Measurements from ENCODE around the gene PSMD6.

PSMD6 gene

DNA sequence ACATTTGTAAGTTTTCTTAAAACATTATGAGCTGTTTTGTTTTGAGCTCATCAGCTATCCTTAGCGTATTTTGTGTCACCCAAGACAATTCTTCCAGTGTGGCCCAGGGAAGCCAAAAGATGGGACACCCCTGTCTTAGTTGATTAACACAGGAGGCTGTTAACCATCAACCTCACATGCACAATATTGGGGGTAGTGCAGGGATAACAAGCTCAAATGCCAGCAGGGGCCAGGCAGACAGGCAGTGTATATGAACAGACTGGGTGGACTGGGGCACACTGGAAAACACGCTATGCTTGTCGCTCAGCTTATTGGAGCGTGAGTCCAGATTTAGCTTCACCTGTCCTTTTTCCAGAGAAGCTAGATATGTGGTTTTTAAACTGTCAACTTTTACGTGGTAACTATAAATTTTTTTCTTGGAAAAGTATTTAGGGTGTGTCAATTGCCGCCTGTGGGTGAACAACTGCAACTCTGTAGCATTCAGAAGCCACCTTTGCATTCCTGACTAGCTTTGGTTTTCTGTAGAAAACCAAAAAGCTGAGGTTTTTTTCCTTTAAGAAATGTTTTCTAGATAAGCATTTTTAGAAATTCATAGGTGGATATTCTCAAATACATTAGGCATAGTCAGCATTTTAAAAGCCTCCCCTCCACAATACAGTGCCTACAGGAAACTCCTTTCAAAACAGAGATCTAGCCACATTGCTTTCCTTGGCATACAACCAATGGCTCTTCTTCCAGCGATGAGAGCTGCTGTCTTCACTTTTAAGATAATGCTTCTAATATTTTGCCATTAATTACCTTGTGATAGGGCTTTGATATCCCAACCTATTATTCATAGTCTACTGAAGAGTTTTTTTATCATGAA is 14.6 kb downstream of the PSMD6 start:
- DNase-seq (ENCODE audit: low read depth in 3 of 3) = no peak

DNA sequence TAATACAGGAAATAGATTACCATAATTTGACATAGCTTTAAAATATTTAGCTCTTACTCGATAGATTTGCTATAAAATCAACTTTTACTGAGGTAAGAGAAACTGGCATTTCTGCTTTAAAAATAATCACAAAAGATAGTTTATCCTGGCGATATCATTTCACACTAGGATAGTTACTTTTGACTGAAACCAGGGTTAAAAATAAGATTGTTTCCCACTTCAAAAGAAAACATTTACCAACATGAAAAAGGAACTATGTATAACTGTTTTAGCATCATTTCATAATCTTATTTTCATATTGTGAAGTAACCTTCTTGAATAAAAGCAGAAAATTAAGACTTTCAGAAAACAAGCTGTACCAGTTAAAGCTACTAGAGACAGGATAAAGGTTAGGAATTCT is 15.3 kb downstream of the PSMD6 start:
- no peak for DNase-seq (ENCODE audit: low read depth in 3 of 3)

DNA sequence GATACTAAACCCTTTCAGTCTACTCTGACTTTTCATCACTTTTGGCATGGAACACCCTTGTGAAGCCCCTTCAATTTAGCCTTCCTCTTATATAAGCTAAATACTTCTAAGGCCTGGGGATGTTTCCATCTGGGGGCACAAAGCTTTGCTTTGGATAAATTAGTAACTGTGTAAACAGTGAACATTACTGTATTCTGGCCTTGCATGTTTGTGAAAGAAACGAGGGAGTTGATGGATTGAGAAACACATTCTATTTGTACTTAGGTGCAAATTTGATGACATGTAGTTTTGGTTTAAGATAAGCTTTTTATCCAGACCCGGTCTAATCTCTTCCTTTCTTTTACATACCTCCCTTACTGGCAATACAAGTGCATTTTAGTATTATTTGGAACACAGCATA is 19.7 kb downstream of the PSMD6 start:
- no peak for DNase-seq (ENCODE audit: low read depth in 3 of 3)

DNA sequence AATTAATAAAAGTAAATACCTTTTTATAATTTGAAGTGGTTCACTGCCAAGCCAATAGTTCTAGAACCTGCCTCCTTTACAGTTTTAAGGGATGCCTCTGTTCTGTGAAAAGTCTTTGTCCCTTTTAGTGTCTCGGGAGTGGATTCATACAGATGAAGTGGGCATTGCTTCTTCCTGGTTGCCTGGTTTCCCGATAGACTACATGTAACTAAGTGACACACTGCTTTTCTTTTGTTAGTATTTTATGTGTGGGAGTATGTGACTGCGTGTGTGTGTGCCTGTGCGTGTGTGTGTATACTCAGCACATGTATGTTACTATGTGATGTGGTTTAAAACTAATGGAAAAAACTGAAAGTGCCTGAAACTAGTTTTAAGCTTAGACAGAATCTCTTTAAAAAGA is 21.1 kb downstream of the PSMD6 start:
- no peak for DNase-seq (ENCODE audit: low read depth in 3 of 3)

DNA sequence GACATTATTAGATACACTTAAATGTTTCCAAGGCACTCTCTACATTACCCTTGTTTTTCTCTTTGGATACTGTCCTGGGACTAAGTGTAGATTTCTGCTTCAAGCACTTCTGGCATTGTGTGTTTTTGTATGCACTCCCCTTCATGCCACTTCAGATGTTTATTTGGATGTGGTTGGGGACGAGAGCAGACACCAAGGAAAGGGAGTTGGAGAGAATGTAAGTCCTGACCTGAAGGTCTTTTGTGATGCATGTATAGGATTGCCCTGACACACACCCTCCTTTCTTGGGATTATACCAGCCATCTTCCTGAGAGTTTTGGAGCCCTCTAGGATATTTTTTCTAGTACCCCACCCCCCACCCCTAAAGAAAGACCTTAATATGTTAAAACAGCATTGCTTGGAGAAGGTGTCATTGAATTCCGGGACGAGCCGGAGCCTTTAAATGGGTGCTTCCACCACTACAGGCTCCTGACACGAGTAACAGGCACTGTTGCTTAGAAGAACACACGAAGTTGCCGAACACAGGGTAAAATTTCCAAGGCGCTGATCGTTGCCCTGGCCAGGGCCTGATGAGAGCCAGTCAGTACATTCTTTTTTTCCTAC is 22.7 kb downstream of the PSMD6 start:
- no peak for DNase-seq (ENCODE audit: low read depth in 3 of 3)

DNA sequence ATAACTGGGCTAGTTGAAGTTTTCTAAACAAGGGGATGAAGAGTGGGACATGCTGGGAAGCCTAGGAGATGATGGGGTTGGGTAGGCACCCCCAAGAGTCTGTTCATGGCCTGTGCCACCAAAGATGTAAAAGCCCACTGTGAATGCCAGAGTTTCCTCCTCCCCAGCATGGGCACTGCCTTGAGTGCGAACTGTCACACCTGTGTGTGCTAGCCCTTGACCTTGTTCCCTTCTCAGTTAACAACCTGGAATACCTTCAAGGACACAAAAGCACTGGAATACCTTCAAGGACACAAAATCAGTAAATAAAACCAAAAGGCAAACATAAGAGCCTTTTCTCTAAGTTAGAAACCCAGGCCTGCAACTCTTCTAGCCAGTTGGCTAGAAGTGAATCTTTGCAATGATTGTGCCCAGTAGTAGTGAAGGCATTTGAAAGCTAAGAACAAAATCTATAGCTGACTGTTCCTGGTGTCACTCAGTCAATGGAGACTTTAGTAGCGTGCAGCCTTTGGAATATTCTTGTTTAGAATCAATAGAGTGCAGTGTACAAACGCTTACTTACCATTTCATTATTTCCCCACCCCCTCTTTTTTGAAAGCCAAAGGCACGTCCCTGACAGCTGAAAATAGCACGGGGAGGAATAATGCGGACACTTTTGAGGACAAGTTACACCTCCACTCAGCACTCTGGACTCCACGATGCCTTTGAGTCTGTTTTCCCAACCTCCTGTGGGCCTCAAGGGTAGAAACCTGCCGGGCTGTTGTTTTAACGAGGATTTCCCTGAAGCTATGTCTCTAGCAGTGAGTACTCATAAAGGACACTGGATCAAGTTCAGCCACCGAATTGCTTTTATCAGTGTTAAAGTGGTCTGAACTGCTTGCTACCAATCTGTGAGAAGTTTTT is 24.2 kb downstream of the PSMD6 start:
- no peak for DNase-seq (ENCODE audit: low read depth in 3 of 3)

DNA sequence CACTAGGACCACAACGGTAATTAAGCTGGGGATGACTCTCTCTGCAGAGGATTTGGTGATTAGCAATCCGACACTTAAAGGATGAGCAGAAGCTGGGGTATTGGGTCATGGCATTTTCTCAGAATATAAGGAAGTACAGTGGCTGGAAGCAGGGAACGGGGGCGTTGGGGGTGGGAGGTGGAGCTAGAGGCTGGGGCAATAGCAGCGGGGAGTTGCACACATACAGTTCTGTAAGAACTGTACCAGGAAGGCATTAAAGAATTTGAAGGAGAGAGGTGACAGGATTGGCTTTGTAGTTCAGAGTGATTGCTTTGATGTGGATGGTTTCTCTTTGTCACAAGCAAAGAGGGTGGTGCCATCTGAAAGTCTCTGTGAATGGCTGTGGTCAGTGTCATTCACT is 28.2 kb downstream of the PSMD6 start:
- DNase-seq (ENCODE audit: low read depth in 3 of 3) = no peak

DNA sequence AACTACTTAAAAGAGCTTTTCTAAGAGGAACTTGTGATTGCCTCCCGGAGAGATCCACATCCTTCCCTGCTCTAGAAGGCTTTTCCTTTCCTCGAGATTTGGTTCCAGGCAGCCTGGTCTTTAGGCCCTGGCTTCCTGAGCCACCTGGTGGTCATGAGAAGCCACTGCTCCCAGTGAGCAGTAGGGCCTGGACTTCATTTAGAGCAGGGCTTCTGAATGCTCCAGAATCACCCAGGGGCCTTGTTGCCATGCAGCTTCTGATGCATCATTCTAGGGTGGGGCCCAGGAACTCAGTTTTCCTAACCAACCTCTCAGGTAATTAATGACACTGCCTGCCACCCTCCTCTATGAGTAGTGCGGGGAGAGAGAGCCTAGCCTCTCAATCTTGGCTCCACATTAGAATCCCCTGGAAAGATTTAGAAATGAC is 29.6 kb downstream of the PSMD6 start:
- DNase-seq (ENCODE audit: low read depth in 3 of 3) = peak; percentile 8 to 31 (median 27)

DNA sequence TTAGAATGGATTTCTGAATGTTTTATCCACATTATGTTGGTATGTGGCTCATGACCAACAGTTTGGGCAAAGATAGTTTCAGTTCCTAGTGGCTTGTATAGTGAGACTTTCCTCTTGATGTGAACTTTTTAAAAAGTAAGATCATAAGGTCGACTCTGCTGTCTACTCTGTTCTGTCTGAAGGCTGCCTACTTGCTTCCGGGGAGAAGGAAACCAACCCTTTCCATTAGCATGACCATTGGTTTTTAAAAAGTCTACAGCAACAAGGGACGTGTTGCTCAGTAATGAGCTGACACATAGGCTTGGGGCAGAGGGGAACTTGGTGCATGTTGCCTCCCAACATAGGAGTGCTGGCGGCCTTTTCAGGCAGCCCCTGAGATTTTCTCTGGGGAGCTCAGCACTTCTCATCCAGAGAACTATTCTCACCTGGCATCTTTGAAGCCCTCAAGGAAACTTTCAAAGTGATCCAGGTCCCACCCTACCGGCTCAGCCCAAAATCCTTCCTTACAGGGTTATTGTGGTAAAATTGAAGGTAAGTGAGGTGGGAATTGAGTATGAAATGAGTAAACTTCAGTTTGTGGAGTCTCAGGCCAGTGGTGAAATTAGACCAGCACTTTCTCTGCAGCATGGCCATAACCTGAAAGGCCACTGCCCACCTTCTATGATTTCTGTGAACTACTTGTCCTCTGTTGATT is 30.6 kb downstream of the PSMD6 start:
- no peak for DNase-seq (ENCODE audit: low read depth in 3 of 3)

DNA sequence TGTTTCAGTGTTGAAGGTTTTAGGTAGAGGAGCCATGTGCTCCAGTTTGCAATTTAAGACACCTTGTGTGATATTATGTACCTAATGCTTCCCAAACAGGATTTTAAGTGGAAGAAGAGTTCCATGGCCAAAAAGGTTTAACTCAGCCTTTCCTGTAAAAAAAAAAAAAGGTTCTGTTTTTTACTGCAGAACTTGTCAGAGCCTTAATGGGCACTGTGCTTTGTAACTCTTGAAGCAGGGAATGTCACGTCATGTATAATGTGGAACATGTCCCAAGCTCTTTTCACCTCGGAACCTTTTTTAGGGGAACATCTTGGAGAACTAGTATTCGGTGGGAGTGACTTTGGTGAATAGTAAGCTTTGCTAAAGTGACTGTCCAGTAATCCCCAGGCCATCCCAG is 31.6 kb downstream of the PSMD6 start:
- no peak for DNase-seq (ENCODE audit: low read depth in 3 of 3)

DNA sequence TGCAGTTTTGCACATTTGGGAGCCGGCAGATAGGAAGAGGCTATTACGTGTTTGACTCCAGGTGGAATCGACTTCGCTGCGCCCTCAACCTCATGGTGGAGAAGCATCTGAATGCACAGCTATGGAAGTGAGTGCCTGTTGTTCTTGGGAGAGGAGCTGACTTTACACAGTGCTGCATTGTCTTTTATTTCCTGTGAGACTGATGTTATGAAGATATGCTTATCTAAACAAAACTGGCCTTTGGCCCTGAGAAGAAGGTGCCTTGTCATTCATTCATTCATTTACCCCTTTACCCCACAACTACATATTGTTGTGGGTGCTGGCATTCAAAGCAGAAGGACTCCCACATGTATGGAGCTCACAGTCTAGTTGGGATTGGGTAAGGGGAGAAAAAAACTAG is 32.6 kb downstream of the PSMD6 start:
- no peak for DNase-seq (ENCODE audit: low read depth in 3 of 3)

DNA sequence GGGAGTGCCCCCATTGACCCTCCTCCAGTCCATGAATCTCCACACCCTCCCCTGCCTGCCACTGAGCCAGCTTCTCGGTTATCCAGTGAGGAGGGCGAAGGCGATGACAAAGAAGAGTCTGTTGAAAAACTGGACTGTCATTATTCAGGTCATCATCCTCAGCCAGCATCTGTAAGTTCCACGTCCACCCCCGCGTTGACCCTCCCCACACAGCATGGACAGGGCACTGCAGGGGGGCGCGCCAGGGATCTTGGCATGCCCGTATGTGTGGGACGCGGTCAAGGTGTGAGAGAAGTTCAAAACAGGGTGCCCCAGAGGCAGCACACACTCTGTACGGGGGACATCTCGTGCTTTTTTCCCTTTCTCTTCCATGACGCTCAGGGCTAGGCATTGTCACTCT is 33.1 kb downstream of the PSMD6 start:
- DNase-seq (ENCODE audit: low read depth in 3 of 3) = no peak

DNA sequence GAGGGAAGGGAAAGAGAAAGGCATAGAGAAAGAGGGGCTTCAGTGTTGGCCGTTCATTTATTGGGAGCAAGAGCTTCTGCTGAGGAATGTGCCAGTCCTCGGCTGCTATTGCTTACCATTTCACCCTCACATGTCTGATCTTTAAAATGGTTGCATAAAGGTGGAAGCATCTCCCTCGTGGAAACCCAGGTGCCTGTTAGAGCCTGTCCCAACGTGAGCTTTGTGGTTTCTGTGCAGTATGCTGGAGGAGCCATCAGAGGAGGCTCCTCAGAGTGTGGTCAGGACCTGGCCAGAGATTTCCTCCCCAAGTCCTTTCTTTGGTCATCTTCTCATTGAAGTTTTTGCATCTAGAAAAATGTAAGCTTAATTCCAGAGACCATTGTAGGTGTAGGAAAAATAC is 34.4 kb downstream of the PSMD6 start:
- no peak for DNase-seq (ENCODE audit: low read depth in 3 of 3)

DNA sequence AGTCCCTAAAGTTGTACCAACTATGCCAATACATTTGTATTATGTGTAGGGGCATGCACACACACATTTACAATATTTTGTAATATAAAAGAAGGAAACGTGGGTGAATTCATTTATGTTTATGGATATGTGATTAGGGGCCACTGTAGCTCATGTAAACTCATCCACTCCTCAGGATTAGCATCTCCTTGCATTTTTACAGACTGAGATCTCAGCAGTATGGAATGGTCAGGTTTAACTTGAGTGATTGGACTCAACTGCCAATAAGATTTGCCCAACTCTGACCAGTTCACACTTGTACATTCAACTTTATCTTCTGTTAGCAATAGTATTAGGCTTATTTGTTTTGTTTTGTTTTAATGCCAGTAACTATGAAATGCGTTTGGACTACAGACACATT is 36.5 kb downstream of the PSMD6 start:
- DNase-seq (ENCODE audit: low read depth in 3 of 3) = no peak

DNA sequence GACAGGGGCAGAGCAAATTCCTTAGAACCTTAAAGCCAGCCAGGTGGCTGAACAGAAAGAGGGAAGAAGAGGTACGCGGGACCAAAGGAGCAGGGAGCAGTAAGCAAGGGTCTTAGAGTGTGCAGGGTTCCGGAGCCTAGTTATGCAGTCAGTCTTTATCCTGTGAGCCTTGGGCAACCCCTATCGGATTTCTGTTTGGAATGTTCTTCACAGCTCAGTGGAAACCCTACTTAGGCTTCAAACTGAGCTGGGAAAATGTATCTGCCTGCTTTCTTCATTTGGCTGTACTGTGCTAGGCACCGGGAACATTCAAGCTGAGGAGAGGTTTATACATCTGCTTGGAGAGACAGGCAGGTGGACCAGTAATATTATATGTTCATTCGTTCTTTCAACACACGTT is 37.1 kb downstream of the PSMD6 start:
- DNase-seq (ENCODE audit: low read depth in 3 of 3) = no peak

DNA sequence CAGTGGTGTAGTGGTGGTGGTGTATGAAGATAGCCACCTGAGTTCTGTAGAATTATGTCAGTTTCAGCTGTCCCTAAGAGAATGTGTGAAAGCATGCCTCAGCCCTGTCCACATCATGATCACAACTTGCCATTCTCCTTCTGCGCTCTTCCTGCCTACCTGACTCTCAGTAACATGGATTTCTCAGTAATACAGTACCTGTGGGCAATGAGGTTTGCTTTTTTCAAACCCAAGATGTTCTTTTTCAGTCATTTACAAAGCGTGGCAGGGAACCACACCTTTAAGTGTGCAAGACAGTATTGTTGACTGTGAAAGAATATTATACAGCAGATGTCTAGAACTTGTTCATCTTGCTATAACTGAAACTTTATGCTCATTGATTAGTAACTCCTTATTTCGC is 38.9 kb downstream of the PSMD6 start:
- DNase-seq (ENCODE audit: low read depth in 3 of 3) = no peak

DNA sequence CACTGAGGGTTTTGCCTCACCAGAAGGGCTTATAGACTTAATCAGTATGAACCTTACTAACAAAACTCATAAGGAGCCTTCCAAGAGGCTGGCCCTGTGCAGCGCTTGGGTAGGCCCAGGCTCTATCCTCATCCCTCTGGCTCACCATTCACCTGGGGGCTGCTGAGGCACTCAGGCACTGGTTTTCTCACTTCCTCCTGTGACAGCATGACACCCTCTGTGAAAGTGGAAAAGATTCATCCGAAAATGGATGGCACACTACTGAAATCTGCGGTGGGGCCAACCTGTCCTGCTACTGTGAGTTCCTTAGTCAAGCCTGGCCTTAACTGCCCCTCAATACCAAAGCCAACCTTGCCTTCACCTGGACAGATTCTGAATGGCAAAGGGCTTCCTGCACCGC is 41.3 kb downstream of the PSMD6 start:
- DNase-seq (ENCODE audit: low read depth in 3 of 3) = no peak

DNA sequence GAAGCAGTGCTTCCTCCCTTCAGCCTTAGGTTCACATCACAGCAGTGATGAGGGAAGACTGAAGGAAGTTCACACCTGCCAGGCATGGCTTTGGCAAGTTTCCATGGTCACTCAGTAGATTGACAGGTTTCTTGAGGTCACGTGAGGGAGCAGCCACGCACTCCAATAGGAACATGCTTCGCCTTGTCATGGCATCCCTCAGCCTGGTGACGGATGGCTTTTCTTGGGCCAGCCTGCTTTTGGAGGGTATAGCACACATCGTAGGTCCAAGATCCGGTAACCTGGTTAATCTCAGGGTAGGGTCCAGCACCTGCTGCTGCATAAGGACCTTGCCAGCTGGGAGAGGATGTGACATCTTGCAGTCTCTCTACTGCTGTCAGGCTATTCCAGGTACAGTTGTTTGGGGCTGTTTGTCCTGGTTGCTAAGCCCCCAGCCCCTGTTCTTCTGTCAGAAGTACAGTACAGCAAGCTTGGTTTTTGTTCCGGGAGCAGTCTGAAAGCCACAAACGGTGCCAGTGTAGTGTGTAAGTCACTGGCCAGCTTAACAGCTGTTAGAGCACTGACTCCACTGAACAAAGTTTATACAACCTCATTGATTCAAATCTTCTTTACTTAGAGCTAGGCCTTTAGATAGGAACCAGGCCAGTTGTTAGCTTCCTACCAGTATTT is 42.3 kb downstream of the PSMD6 start:
- no peak for DNase-seq (ENCODE audit: low read depth in 3 of 3)

DNA sequence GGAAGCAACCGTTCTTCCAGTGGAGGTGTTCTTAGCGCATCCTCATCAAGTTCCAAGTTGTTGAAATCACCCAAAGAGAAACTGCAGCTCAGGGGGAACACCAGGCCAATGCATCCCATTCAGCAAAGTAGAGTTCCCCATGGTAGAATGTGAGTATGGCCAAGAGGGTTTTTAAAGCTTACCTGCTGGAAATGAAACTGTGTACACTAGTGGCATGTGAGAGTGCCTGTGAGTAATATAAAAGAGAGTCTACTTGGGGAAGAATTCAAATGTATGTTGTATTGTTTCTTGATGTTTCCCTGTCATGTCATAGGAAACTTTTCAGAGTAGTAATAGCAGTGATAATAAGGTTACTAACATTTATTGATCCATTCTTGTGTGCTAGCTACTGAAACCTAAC is 43.3 kb downstream of the PSMD6 start:
- no peak for DNase-seq (ENCODE audit: low read depth in 3 of 3)

DNA sequence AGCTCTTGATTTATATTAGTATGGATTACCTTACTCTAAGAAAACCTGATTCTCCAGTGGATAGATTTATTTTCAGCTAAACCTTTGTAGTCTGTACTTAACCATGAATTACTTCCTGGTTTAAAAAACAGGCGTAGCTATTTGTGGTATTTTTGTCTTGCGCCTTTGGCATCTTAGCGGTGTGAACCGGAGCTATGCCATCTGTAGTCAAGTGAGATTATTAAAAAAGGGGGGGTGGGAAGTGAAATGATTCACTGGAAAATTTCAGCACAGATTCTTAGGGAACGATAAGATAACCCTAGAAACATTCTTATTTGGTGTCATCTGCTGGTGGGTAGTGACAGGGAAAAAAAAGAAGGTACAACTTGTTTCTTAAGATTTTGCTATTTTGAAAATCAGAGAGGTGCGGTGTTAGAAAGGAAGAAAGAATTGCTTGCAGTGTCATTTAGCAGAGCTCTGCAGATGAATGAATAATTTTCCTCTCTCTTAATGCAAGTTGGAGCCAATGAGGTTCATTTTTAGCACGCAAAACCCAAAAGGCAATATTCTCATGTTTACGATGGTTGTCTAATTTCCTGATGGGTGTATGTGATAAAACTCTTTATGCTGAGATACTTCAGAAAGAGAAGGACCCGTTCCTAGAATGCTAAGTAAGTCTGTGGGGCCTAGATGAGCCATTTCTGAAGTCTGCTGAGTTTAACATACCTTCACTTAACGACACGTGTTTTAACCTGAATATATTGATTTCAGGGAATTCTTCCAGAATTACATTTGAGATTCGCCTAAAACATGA is 44.0 kb downstream of the PSMD6 start:
- no peak for DNase-seq (ENCODE audit: low read depth in 3 of 3)

DNA sequence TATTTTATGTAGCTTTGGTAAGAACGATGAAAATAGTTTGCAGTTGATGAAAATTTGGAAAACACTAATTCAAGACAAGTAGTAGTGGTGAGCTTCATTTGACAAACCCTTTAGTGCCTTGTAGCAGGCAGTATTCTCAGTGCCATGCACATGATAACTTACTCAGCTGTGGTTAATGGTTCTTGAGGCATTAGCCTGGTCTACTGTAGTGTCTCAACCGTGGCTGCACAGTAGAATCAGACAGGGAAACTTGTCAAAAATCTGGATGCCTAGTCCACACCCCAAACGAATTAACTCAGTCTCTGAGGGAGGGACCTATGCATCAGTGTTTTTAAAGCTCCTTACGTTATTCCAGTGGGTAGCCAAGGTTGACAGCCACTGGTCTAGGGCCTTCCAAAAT is 45.4 kb downstream of the PSMD6 start:
- DNase-seq (ENCODE audit: low read depth in 3 of 3) = no peak

Data from stimulated activated CD4-positive, alpha-beta T cell treated with anti-CD3 and anti-CD28 coated beads, TNF-alpha, amount 100 ng/mL, for 24 hours (primary cell).